GM12875 (cell line): Measurements from ENCODE around the gene AMOT.

ENCODE experiments used
- H3K4me3 ChIP-seq: one replicate; pipeline ENCODE4 v1.5.1; 2011; ENCODE audit warnings: low read depth, low read length, control low read depth
- TF ChIP-seq, protein P1 (sequence below): IDR thresholded peaks from 2 replicates; pipeline ENCODE4 v1.5.1; 2011; ENCODE audit warnings: low read depth, mild to moderate bottlenecking, control low read depth, inconsistent platforms, low read length, moderate library complexity, borderline replicate concordance; ENCODE audit not compliant: insufficient read depth

Gene AMOT

GRCh38 chrX:112818114-112819007 is 22.3 kb downstream of the AMOT start:
- TF ChIP-seq, protein P1, sequence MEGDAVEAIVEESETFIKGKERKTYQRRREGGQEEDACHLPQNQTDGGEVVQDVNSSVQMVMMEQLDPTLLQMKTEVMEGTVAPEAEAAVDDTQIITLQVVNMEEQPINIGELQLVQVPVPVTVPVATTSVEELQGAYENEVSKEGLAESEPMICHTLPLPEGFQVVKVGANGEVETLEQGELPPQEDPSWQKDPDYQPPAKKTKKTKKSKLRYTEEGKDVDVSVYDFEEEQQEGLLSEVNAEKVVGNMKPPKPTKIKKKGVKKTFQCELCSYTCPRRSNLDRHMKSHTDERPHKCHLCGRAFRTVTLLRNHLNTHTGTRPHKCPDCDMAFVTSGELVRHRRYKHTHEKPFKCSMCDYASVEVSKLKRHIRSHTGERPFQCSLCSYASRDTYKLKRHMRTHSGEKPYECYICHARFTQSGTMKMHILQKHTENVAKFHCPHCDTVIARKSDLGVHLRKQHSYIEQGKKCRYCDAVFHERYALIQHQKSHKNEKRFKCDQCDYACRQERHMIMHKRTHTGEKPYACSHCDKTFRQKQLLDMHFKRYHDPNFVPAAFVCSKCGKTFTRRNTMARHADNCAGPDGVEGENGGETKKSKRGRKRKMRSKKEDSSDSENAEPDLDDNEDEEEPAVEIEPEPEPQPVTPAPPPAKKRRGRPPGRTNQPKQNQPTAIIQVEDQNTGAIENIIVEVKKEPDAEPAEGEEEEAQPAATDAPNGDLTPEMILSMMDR: no peak
- no peak overlapping the region for H3K4me3 ChIP-seq

GRCh38 chrX:112816908-112817307 is 23.7 kb downstream of the AMOT start:
- TF ChIP-seq, protein P1: no peak
- H3K4me3 ChIP-seq: no peak overlapping the region

GRCh38 chrX:112814496-112814895 is 26.1 kb downstream of the AMOT start:
- no peak overlapping the region for H3K4me3 ChIP-seq
- TF ChIP-seq, protein P1: no peak

DNA sequence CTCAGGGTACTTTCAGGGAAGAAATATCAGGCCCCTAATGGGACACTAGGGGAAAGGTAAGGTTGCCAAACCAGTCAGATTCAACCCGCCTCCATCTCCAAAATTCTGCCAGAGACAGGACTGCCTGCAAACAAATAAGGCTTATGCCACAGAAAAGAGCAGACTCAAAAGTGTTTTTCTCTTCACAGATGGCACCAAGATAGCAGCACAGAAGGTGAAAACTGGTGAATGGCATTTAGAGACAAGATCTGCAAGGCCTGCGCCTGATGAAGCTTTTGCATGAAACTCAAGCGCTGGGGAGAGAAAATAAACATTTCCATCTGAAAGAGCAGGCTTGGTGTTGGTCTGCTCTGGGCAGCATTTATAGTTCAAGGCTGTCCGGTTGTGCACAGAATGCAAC is 27.9 kb downstream of the AMOT start:
- TF ChIP-seq, protein P1: no peak
- no peak overlapping the region for H3K4me3 ChIP-seq

DNA sequence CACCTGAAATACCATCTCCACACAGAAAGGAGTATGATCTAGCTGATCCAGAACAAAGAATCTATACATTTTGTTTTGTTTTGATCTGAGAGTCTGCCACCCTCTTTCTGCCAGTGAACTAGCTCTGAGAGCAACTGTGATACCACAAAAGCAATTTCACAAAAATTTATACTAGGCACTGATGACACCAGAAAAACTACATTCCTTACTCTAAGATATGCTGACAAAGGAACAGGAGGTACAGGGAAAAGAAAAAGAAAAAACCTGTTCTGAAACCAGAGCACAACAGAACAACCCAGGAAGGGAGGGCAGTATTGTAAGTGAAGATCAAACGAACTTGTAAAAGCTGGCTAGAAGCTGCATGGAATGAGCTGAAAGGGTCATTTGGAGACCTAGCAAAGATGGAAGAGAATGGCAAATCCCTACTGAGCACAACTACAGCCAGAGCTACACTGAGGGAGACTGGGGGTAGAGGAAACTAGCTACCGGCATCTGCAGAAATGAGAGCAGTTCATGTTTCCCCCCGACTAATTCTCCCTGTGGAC is 31.9 kb downstream of the AMOT start:
- TF ChIP-seq, protein P1: no peak
- H3K4me3 ChIP-seq: no peak overlapping the region

DNA sequence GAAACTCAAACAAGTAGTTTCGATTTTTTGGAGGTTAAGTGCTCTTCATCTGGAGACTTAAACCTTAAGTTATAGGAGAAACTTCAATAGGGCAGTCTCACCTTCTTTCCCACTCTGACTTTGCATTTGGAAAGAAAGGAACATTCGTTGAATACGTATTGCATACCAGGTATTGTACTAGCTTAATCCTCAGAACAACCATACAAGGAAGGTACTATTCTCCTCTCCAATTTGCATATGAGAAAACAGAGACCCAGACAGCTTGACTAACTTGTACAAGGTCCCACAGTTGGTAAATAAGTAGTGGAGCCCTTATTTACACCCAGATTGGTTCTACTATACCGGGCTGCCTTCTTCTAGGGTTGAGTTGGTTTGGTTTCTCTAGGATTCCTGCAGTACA is 32.6 kb downstream of the AMOT start:
- TF ChIP-seq, protein P1: no peak
- no peak overlapping the region for H3K4me3 ChIP-seq

DNA sequence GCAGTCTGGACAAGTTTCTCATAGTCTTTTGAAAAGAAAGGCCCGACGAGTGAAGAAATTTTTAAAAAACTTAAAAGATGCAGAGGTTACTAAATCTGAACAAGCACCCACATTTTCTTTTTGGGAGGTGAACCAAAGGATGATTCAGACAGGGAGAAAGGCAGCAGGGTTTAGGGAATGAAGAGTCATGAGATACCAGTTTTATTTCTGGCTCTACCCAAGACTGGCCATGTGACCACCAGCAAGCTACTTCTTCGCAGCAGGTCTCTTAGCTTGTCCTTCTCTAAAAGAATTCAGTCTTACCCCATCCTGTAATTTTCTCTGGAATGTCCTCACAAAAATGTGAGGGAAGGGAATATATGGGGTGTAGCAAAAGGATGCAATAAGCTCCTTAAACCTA is 37.6 kb downstream of the AMOT start:
- TF ChIP-seq, protein P1: no peak
- no peak overlapping the region for H3K4me3 ChIP-seq
